C4-2B (cell line): Measurements from ENCODE around the gene LRFN2.

ENCODE experiments used
- CTCF ChIP-seq: fragments of 450-650 bp; conservative IDR thresholded peaks from 2 replicates; pipeline ENCODE4 v1.5.1; 2017; ENCODE audit warnings: mild to moderate bottlenecking
- ZFX ChIP-seq: fragments of 450-650 bp; IDR thresholded peaks from 2 replicates; pipeline ENCODE4 v1.6.1; 2017

GRCh38 chr6:40376113-40376650, 211.0 kb downstream of the LRFN2 start:
- no peak for TF ChIP-seq CTCF
- no peak for TF ChIP-seq ZFX
